ENCODE data around the gene VPS51. TPM values are rescaled to one million over a fixed set of nuclear protein-coding genes. Genes with fewer than 3 reads are reported as not detected.

The VPS51 gene
- total RNA-seq, 1 donor from 2014 or later: 145 TPM

- intact Hi-C loops (cut with micrococcal nuclease): loop anchor here (10.0 kb wide), 1 partner anchor 1147 kb away; the partner anchor contains the start of gene RAB1B
These were observed 22.3 kb downstream of the VPS51 start for GRCh38 chr11:65118097-65118837.

- intact Hi-C loops (cut with micrococcal nuclease): loop anchor here (10.0 kb wide), 1 partner anchor 1146 kb away; the partner anchor contains the start of gene RAB1B
These were observed 23.1 kb downstream of the VPS51 start for GRCh38 chr11:65118891-65119669.

- intact Hi-C loops (cut with micrococcal nuclease): loop anchor here (10.0 kb wide), 1 partner anchor 1145 kb away; the partner anchor contains the start of gene RAB1B
These were observed 23.6 kb downstream of the VPS51 start for GRCh38 chr11:65119670-65119995.

DNA sequence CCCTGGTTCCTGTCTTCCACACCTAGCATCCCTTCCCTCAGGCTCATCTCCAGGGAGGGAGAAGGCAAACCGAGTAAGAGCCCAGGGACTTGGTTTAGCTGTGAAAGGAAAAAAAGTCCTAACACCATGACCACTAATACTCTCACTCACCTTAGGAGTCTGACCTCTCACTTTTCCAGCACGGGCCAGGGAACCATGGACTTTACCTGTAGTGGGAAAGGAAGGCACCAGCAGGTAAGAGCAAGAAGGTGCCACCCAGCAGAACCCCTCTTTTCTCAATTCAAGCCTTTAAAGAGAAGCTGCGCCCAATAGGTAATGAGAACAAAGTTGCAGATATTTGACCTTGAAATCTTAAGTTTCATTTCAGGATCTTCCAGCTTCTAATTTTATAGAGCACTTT is 24.8 kb downstream of the VPS51 start:
- intact Hi-C loops (cut with micrococcal nuclease): loop anchor here (5.0 to 10.0 kb wide), 2 partner anchors 451 to 1224 kb away; partner anchors contain the start of genes B4GAT1, BRMS1, FAM89B and ZNRD2

- intact Hi-C loops (cut with micrococcal nuclease): loop anchor here (5.0 to 10.0 kb wide), 2 partner anchors 451 to 1223 kb away; partner anchors contain the start of genes B4GAT1, BRMS1, FAM89B and ZNRD2
These were observed 25.4 kb downstream of the VPS51 start for GRCh38 chr11:65121447-65121864.

DNA sequence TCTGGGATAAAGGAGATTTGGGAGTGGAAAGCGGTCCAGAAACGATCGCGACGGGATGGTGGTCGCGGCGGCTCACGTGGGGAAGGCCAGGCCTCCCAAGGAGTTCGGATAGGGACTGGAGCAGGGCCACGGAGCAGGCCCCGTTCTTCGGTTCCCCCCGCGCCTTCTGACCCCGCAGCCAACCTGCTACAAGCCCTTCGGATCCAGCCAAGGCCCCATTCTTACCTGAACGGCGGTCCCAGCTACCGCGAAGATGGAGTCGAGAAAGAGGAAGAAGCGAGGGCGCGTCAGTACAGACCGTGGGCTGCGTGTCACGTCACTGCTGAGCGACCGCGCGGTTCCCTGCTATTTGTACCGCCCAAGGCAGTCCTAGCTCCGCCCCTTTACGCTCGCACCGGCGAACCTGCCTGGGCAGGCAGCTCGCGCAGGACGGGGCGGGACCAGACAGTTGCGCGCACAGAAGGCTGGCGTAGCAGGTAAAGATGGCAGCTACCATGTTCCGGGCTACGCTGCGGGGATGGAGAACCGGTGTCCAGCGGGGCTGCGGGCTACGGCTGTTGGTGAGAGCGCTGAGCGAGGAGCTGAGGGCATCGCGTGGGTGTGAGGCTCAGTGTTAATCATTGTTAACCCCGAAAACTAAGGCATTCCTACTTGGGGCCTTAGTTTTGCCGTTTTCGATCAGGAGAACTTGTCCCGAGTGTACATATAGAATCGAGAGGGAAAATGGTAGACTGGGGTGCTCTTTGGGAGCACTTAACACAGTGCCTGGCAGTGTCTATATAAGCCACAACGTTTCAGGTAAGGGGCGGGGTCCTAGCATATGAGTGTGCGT is 26.1 kb downstream of the VPS51 start, which contains the start of the genes FAU and MRPL49:
TSS of gene FAU (minus strand) at position 270 of the 832 bp plus-strand sequence. CDS start 321 bp downstream, outside the sequence.
TSS of gene MRPL49 (plus strand) at position 457 of the 832 bp plus-strand sequence. CDS start at position 483, 26 bp downstream.
- intact Hi-C loops (cut with micrococcal nuclease): loop anchor here (1.0 to 10.0 kb wide), 10 partner anchors 12 to 1223 kb away; partner anchors contain the start of genes ARL2, B4GAT1, BRMS1 and CDCA5

DNA sequence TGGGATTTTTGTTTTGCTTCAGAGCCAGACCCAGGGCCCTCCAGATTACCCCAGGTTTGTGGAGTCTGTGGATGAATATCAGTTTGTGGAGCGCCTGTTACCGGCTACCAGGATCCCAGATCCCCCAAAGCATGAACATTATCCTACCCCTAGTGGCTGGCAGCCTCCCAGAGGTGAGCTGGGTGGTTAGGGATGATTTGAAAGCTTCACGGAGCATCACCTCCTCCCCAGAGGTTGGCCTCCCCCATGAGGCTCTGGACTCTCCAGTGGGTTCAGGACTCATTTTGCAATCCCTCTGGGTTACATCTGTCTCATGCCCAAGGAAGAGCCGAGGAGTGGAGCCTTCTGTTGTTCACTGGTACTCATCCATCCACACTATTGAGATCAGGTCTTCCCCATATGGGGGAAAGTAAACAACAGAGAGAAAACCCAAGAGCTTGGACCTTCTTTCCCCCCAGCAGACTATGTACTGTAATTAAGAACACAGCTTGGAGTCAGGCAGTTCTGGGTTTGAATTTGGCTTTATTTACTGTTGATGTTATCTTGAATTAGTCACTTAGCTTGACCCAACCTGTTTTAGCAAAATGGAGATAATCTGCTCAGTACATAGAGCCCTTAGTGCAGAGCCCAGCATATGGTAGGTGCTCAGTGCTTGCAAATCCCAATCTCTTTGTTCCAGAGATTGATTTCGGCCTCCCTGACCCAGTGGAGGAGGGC is 28.6 kb downstream of the VPS51 start:
- intact Hi-C loops (cut with micrococcal nuclease): loop anchor here (5.0 to 10.0 kb wide), 2 partner anchors 448 to 1220 kb away; partner anchors contain the start of genes B4GAT1, BRMS1, FAM89B and ZNRD2

- intact Hi-C loops (cut with micrococcal nuclease): loop anchor here (10.0 kb wide), 1 partner anchor 1219 kb away; the partner anchor contains the start of genes B4GAT1 and BRMS1
These were observed 29.4 kb downstream of the VPS51 start for GRCh38 chr11:65125197-65126056.

DNA sequence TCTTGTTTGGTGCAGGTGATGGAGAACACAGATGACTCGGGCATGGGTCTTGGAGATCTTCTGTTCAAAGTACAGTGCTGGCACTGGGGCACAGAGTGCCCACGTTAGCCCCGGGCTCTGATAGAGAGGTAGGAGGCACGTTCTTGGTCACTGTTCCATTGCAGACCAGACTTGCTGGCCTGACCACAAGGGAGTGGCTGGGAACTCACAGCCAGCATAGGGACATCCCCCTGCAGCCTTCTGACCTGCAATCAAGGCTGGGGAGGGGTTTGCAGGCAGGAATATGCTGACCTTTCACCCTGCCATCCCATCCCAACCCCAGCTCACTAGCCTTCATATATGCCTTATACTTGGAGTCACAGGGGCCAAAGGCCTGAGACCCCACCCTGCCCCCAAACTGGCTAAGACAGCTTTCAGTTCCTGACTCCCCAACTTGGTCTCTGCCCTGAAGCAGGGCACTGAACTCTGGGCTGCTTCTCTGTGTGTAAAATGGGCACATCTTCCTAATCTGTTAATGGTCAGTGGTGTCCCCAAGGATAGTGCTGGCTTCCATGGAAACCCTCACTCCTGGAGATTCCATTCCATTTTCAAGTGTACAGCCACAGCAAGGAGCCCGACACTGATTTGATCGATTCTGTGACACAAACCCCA is 30.7 kb downstream of the VPS51 start:
- intact Hi-C loops (cut with micrococcal nuclease): loop anchor here (10.0 kb wide), 1 partner anchor 1218 kb away; the partner anchor contains the start of genes B4GAT1 and BRMS1

GRCh38 chr11:65127473-65128181 is 31.6 kb downstream of the VPS51 start:
- intact Hi-C loops (cut with micrococcal nuclease): loop anchor here (10.0 kb wide), 1 partner anchor 1217 kb away; the partner anchor contains the start of genes B4GAT1 and BRMS1

DNA sequence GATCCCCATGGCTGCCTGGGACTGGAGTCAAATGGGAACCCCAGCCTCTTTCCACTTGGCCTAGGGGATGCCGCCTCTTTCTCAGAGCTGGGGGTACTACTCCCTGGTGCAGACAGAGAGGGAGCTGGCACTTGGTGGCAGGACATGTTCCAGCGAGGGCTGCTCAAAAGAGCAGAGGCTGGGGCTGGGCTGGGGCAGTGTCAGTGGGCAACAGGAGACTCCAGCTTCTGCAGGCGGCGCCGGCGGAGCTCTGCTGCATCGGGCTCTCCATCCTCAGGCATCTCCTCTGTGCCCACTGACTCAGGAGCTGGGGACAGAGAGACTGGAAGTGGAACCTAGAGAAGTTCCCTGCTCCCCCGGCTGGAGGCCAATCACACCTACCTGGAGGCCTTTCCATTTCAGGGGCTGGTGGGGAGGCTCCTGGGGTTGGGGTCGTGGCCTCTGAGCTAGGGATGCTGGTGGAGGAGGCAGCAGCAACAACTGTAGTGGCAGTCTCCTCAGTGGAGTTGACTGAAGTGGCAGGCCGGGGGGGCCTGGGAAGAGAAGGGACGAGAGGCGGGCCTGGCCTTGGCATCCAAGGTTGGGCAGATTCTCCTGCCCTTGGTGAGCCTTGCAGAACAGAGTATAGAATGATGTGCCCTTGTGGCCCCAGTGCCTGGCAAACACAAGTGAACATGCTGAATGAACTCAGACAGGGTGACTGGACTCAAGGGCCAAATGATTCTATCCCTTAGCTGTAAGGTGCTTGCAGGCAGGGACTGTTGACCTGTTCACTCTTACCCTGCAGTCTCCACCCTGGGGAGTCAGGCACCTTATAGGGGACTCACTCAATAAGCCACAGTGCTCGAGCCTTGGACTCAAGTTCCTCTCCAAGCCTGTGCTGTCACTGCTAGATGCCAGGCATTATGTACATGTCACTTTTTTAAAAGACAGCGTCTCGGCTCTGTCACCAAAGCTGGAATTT is 32.5 kb downstream of the VPS51 start:
- intact Hi-C loops (cut with micrococcal nuclease): loop anchor here (10.0 kb wide), 1 partner anchor 1216 kb away; the partner anchor contains the start of genes B4GAT1 and BRMS1

GRCh38 chr11:65129649-65130441 is 33.8 kb downstream of the VPS51 start:
- intact Hi-C loops (cut with micrococcal nuclease): loop anchor here (5.0 to 10.0 kb wide), 2 partner anchors 397 to 1215 kb away; partner anchors contain the start of genes B4GAT1, BRMS1 and SCYL1

DNA sequence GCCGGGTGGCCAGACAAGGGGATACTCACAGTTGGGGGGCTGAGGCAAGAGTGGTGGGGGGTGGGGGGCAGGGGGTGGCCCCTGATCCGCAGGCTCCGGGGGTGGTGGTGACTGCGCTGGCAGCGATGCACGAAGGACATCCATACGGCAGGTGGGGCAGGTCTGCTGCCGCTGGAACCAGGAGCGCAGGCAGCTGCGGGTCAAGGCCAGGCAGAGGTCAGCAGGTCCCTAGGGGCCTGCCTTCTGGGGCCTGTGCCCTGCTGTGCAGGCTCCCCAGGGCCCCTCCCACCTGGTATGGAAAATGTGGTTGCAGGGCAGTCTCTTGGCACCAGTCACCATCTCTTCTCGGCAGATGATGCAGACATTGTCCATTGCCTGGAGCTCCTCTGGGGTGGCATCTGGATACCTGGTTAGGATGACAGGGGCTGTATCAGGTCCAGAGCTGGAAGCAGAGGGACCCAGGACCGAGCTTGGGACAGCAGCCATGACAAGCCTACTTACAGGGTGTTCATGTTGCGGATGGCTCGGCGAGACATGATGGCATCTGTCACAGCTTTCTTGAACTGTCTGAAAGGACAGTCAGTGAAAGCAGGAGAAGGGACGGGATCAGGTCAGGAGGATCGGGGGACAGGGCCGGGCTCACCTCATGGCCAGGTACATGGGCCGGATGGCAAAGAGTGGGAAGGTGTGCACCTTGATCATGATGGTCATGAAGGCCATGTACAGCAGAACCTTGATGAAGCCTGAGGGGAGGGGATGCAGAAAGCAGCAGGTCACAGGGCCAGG is 34.8 kb downstream of the VPS51 start:
- intact Hi-C loops (cut with micrococcal nuclease): loop anchor here (5.0 kb wide), 1 partner anchor 396 kb away; the partner anchor contains the start of gene SCYL1

GRCh38 chr11:65131417-65131776 is 35.4 kb downstream of the VPS51 start:
- intact Hi-C loops (cut with micrococcal nuclease): loop anchor here (5.0 kb wide), 1 partner anchor 396 kb away; the partner anchor contains the start of gene SCYL1

DNA sequence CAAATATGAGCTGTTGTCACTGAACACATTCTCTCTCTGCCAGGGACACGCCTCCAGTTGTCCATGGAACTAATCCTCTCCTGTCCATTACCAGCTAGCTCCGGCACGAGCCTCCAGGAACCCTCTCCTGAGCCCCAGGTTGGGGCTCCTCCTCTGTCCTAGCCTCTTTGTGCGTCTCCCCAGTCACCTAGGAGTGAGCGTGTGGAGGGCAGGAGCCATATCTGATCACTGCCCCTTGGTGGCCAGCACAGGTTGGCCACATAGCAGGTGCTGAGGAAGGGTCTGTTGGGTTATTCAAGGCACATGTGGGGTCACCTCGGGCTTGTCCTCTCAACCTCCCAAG is 35.9 kb downstream of the VPS51 start:
- intact Hi-C loops (cut with micrococcal nuclease): loop anchor here (5.0 kb wide), 1 partner anchor 395 kb away; the partner anchor contains the start of gene SCYL1
